ENCODE results near the gene FBH1. TPM values are rescaled to one million over a fixed set of nuclear protein-coding genes. Genes with fewer than 3 reads are reported as not detected.

Gene FBH1
- total and polyA plus RNA-seq, 9 of the 15 experiments (the other 6 are each of a cell fraction or from before 2014, with no cell fraction given) = 13.4 to 108 (median 77.8) TPM

DNA sequence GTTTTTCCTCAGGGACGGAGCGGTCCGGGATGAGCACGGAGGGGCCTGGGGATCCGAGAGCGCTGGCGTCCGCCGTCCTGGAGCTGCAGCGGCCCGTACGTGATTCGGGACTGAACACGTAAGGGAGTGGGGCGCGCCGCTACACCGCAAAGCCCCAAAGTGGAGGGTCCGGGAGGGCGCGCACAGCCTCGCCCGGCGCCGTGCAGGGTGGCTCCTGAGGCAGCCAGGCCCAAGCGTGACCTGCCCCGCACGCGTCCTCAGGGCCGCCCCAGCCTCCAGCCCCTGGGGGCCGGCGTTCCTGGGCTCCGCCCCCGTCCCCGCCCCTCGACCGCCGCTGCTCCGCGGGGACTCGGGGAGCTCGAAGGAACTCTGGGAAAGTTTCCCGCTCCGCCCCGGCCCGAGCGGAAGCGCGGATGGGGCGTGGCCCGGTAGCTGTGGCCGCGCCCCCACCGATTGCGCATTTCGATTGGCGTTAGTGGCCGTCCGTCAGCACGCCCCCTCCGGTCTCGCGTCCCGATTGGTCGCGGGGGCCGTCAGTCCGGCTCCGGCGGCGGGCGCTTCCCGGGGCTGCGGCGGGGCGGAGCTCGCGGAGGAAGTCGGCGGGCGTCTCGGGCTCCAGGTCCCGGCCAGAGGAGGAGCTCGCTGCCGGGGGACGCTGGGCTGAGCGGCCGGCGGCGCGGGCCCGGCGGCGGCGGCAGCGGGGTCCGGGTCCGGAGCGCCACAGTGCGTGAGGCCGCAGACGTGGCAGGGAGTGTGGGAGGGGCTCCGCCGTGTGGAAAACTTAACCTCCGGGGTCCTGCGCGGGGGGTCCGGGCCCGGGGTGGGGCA lies at the start of gene FBH1, which contains the start of gene ANKRD16 (continued):
- TF ChIP-seq, protein P1, sequence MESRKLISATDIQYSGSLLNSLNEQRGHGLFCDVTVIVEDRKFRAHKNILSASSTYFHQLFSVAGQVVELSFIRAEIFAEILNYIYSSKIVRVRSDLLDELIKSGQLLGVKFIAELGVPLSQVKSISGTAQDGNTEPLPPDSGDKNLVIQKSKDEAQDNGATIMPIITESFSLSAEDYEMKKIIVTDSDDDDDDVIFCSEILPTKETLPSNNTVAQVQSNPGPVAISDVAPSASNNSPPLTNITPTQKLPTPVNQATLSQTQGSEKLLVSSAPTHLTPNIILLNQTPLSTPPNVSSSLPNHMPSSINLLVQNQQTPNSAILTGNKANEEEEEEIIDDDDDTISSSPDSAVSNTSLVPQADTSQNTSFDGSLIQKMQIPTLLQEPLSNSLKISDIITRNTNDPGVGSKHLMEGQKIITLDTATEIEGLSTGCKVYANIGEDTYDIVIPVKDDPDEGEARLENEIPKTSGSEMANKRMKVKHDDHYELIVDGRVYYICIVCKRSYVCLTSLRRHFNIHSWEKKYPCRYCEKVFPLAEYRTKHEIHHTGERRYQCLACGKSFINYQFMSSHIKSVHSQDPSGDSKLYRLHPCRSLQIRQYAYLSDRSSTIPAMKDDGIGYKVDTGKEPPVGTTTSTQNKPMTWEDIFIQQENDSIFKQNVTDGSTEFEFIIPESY (CRISPR knock-in tag; IDR thresholded peaks at IDR 0.05) = 0 out of 2 replicates have a peak, but pooled peaks have one; percentile 33
- 0 out of 2 replicates have a peak, but pooled peaks have one; percentile 57 for TF ChIP-seq NR2C2 (CRISPR knock-in tag; IDR thresholded peaks at IDR 0.05)
- TF ChIP-seq NR2C2 (tag; IDR thresholded peaks at IDR 0.05) = peak; percentile 77
- TF ChIP-seq GABPB1 (CRISPR knock-in tag; IDR thresholded peaks at IDR 0.05) = peak; percentile 93
- TF ChIP-seq, protein P2, sequence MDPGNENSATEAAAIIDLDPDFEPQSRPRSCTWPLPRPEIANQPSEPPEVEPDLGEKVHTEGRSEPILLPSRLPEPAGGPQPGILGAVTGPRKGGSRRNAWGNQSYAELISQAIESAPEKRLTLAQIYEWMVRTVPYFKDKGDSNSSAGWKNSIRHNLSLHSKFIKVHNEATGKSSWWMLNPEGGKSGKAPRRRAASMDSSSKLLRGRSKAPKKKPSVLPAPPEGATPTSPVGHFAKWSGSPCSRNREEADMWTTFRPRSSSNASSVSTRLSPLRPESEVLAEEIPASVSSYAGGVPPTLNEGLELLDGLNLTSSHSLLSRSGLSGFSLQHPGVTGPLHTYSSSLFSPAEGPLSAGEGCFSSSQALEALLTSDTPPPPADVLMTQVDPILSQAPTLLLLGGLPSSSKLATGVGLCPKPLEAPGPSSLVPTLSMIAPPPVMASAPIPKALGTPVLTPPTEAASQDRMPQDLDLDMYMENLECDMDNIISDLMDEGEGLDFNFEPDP (CRISPR knock-in tag; IDR thresholded peaks at IDR 0.05) = no peak
- TF ChIP-seq, protein P3, sequence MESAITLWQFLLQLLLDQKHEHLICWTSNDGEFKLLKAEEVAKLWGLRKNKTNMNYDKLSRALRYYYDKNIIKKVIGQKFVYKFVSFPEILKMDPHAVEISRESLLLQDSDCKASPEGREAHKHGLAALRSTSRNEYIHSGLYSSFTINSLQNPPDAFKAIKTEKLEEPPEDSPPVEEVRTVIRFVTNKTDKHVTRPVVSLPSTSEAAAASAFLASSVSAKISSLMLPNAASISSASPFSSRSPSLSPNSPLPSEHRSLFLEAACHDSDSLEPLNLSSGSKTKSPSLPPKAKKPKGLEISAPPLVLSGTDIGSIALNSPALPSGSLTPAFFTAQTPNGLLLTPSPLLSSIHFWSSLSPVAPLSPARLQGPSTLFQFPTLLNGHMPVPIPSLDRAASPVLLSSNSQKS (CRISPR knock-in tag; IDR thresholded peaks at IDR 0.05) = no peak
- peak; percentile 32; the same call in 1 of the 2 replicates for TF ChIP-seq RFX1 (IDR thresholded peaks at IDR 0.05)
- TF ChIP-seq HDAC1 (IDR thresholded peaks at IDR 0.05) = peak in 1 of 2 experiments; percentile 85; a peak in 2 of 4 replicates
- TF ChIP-seq, protein P4, sequence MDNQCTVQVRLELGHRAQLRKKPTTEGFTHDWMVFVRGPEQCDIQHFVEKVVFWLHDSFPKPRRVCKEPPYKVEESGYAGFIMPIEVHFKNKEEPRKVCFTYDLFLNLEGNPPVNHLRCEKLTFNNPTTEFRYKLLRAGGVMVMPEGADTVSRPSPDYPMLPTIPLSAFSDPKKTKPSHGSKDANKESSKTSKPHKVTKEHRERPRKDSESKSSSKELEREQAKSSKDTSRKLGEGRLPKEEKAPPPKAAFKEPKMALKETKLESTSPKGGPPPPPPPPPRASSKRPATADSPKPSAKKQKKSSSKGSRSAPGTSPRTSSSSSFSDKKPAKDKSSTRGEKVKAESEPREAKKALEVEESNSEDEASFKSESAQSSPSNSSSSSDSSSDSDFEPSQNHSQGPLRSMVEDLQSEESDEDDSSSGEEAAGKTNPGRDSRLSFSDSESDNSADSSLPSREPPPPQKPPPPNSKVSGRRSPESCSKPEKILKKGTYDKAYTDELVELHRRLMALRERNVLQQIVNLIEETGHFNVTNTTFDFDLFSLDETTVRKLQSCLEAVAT (IDR thresholded peaks at IDR 0.05) = peak; percentile 57 to 97; a peak in 3 of 4 replicates
- TF ChIP-seq CXXC5 (CRISPR knock-in tag; IDR thresholded peaks at IDR 0.05) = peak; percentile 100
- 0 out of 2 replicates have a peak, but pooled peaks have one; percentile 58 for TF ChIP-seq ZNF124 (CRISPR knock-in tag; IDR thresholded peaks at IDR 0.05)
- TF ChIP-seq, protein P5, sequence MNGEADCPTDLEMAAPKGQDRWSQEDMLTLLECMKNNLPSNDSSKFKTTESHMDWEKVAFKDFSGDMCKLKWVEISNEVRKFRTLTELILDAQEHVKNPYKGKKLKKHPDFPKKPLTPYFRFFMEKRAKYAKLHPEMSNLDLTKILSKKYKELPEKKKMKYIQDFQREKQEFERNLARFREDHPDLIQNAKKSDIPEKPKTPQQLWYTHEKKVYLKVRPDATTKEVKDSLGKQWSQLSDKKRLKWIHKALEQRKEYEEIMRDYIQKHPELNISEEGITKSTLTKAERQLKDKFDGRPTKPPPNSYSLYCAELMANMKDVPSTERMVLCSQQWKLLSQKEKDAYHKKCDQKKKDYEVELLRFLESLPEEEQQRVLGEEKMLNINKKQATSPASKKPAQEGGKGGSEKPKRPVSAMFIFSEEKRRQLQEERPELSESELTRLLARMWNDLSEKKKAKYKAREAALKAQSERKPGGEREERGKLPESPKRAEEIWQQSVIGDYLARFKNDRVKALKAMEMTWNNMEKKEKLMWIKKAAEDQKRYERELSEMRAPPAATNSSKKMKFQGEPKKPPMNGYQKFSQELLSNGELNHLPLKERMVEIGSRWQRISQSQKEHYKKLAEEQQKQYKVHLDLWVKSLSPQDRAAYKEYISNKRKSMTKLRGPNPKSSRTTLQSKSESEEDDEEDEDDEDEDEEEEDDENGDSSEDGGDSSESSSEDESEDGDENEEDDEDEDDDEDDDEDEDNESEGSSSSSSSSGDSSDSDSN (IDR thresholded peaks at IDR 0.05; ENCODE audit: borderline replicate concordance in 1 of 2, low read depth in 2 of 2, low read length in 2 of 2) = peak in 1 of 2 experiments; percentile 39; a peak in 2 of 4 replicates
- TF ChIP-seq, protein P6, sequence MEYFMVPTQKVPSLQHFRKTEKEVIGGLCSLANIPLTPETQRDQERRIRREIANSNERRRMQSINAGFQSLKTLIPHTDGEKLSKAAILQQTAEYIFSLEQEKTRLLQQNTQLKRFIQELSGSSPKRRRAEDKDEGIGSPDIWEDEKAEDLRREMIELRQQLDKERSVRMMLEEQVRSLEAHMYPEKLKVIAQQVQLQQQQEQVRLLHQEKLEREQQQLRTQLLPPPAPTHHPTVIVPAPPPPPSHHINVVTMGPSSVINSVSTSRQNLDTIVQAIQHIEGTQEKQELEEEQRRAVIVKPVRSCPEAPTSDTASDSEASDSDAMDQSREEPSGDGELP (CRISPR knock-in tag; IDR thresholded peaks at IDR 0.05; ENCODE audit: borderline replicate concordance) = peak; percentile 51; the same call in 1 of the 2 replicates
- no peak for TF ChIP-seq CHD1 (IDR thresholded peaks at IDR 0.05; ENCODE audit: low read length)

Measured in K562 (cell line).